H1 (cell line): ENCODE results near the gene ZNFX1. TPM values are rescaled to one million over a fixed set of nuclear protein-coding genes. Genes with fewer than 3 reads are reported as not detected.

Source experiments
- CTCF ChIA-PET: fragments of 300-600 bp; sonication (Branson Sonifier 250); formaldehyde crosslinking; loops from one replicate; lab custom pipeline; 2021; ENCODE audit not compliant: partially characterized antibody; lab: Charles Lee
- POLR2A ChIA-PET: fragments of 300-600 bp; sonication (Branson Sonifier 250); formaldehyde crosslinking; loops from one replicate; lab custom pipeline; 2021; ENCODE audit warnings: inconsistent platforms; ENCODE audit not compliant: partially characterized antibody; lab: Charles Lee
- DNase-seq, 2 experiments: peaks; one replicate each; pipeline versions ENCODE4 v3.0.0 to v3.0.0-alpha.2; 2010 to 2022; ENCODE audit warnings: low spot score in 2 of 2, low read depth in 1 of 2, mixed read lengths in 1 of 2
- FAIRE-seq: peaks from 2 replicates; lab custom pipeline; 2011; peaks lifted over from hg19 to GRCh38; lab: Jason Lieb, UNC
- H2AFZ ChIP-seq: 2 replicates; pipeline ENCODE4 v1.8.1; 2012; ENCODE audit warnings: low read length, inconsistent platforms
- H2AK5ac ChIP-seq: 2 replicates; pipeline ENCODE4 v1.6.1; 2013; ENCODE audit warnings: low read depth, low read length
- H2BK120ac ChIP-seq: replicated peaks from 2 replicates; pipeline ENCODE3; 2013; ENCODE audit warnings: low read depth, low read length, inconsistent platforms
- H2BK12ac ChIP-seq: 2 replicates; pipeline ENCODE4 v1.6.1; 2013; ENCODE audit warnings: low read depth, low read length
- H2BK15ac ChIP-seq: 2 replicates; pipeline ENCODE4 v1.6.1; 2013; ENCODE audit warnings: low read length
- H2BK20ac ChIP-seq: 2 replicates; pipeline ENCODE4 v1.6.1; 2013; ENCODE audit warnings: low read length
- H2BK5ac ChIP-seq: 2 replicates; pipeline ENCODE4 v1.6.1; 2013; ENCODE audit warnings: low read depth, low read length
- H3K14ac ChIP-seq: 2 replicates; pipeline ENCODE4 v1.6.1; 2013; ENCODE audit warnings: inconsistent platforms; ENCODE audit not compliant: insufficient read length
- H3K18ac ChIP-seq: 2 replicates; pipeline ENCODE4 v1.6.1; 2013; ENCODE audit warnings: low read length; ENCODE audit errors: extremely low read depth
- H3K23ac ChIP-seq: 2 replicates; pipeline ENCODE4 v1.6.1; 2013; ENCODE audit warnings: inconsistent platforms; ENCODE audit not compliant: insufficient read length
- H3K23me2 ChIP-seq: 2 replicates; pipeline ENCODE4 v1.6.1; 2013; ENCODE audit warnings: low read depth, low read length
- H3K27ac ChIP-seq: 2 replicates; pipeline ENCODE4 v1.6.1; 2011; ENCODE audit warnings: low read depth, low read length, inconsistent platforms
- H3K27me3 ChIP-seq, 4 experiments: replicated peaks in 1 of 4; 1 replicate in 1 of 4; 2 replicates in 3 of 4; pipeline versions ENCODE4 v1.6.1 to v1.8.1; 2011 to 2013; ENCODE audit warnings: low read length in 3 of 4, mild to moderate bottlenecking in 3 of 4, inconsistent platforms in 2 of 4, mixed read lengths in 2 of 4, moderate library complexity in 1 of 4; ENCODE audit not compliant: control insufficient read depth in 3 of 4, insufficient read depth in 3 of 4; ENCODE audit errors: extremely low read depth in 1 of 4
- H3K36me3 ChIP-seq, 4 experiments: 2 replicates each; pipeline versions ENCODE4 v1.6.1 to v1.8.1; 2011 to 2013; ENCODE audit warnings: mild to moderate bottlenecking in 4 of 4, low read length in 3 of 4, moderate library complexity in 2 of 4, control low read depth in 1 of 4, inconsistent platforms in 1 of 4; ENCODE audit not compliant: insufficient read depth in 4 of 4, control insufficient read depth in 2 of 4
- H3K4ac ChIP-seq: replicated peaks from 2 replicates; pipeline ENCODE3; 2013; ENCODE audit warnings: low read length, low read depth, mixed read lengths, inconsistent platforms; ENCODE audit not compliant: insufficient read length
- H3K4me1 ChIP-seq, 4 experiments: replicated peaks in 1 of 4; 1 replicate in 1 of 4; 2 replicates in 3 of 4; pipeline versions ENCODE4 v1.6.1 to v1.8.1; 2011 to 2013; ENCODE audit warnings: low read length in 3 of 4, inconsistent platforms in 2 of 4, mixed read lengths in 1 of 4; ENCODE audit not compliant: insufficient read depth in 4 of 4, control insufficient read depth in 3 of 4
- H3K4me2 ChIP-seq, 2 experiments: 2 replicates each; pipeline versions ENCODE4 v1.6.1 to v1.8.1; 2011 to 2013; ENCODE audit warnings: low read depth in 2 of 2, low read length in 2 of 2, control low read depth in 1 of 2, inconsistent platforms in 1 of 2, mild to moderate bottlenecking in 1 of 2; ENCODE audit not compliant: insufficient read depth in 1 of 2
- H3K4me3 ChIP-seq, 4 experiments: fragments of 200-600, 300-600 bp in 1 of 4; sonication (generic), shearing (Covaris generic), sonication (Bioruptor Twin) in 1 of 4; 2 replicates each; pipeline versions ENCODE4 v1.5.1 to v1.8.1; 2011 to 2016; ENCODE audit warnings: low read length in 4 of 4, low read depth in 3 of 4, control low read depth in 2 of 4, inconsistent platforms in 2 of 4, mild to moderate bottlenecking in 2 of 4, mixed read lengths in 1 of 4, moderate library complexity in 1 of 4; ENCODE audit not compliant: insufficient read depth in 2 of 4; ENCODE audit errors: extremely low read depth in 1 of 4
- H3K56ac ChIP-seq: replicated peaks from 2 replicates; pipeline ENCODE3; 2013; ENCODE audit warnings: low read depth, mild to moderate bottlenecking, mixed read lengths, low read length, inconsistent platforms; ENCODE audit not compliant: insufficient read length
- H3K79me1 ChIP-seq: 2 replicates; pipeline ENCODE4 v1.6.1; 2013; ENCODE audit warnings: low read depth, low read length, control low read depth
- H3K79me2 ChIP-seq, 2 experiments: 2 replicates each; pipeline versions ENCODE4 v1.6.1 to v1.8.1; 2012 to 2013; ENCODE audit warnings: low read length in 2 of 2, mild to moderate bottlenecking in 2 of 2, inconsistent platforms in 1 of 2; ENCODE audit not compliant: insufficient read depth in 2 of 2, control insufficient read depth in 1 of 2
- H3K9ac ChIP-seq, 4 experiments: replicated peaks in 1 of 4; 1 replicate in 1 of 4; 2 replicates in 3 of 4; pipeline versions ENCODE4 v1.6.1 to v1.8.1; 2011 to 2013; ENCODE audit warnings: low read depth in 3 of 4, low read length in 3 of 4, control low read depth in 2 of 4, mild to moderate bottlenecking in 2 of 4, moderate library complexity in 2 of 4, inconsistent platforms in 1 of 4; ENCODE audit errors: extremely low read depth in 1 of 4
- H3K9me3 ChIP-seq, 2 experiments: 2 replicates each; pipeline versions ENCODE4 v1.6.1 to v1.8.1; 2012 to 2013; ENCODE audit warnings: mild to moderate bottlenecking in 2 of 2, moderate library complexity in 2 of 2, control low read depth in 1 of 2, inconsistent platforms in 1 of 2, low read depth in 1 of 2, low read length in 1 of 2, mixed read lengths in 1 of 2; ENCODE audit not compliant: insufficient read depth in 2 of 2
- H4K20me1 ChIP-seq, 2 experiments: replicated peaks in 1 of 2; 2 replicates each; pipeline versions ENCODE3 to v1.8.1; 2011 to 2013; ENCODE audit warnings: inconsistent platforms in 2 of 2, low read length in 2 of 2, mild to moderate bottlenecking in 1 of 2; ENCODE audit not compliant: insufficient read depth in 2 of 2, control insufficient read depth in 1 of 2
- H4K5ac ChIP-seq: 2 replicates; pipeline ENCODE4 v1.6.1; 2013; ENCODE audit warnings: low read length, low read depth, mixed read lengths, inconsistent platforms; ENCODE audit not compliant: insufficient read length
- H4K8ac ChIP-seq: 2 replicates; pipeline ENCODE4 v1.8.0; 2013; ENCODE audit warnings: mild to moderate bottlenecking, moderate library complexity, low read length, inconsistent platforms; ENCODE audit not compliant: insufficient read depth; ENCODE audit errors: extremely low read depth
- H4K91ac ChIP-seq: replicated peaks from 2 replicates; pipeline ENCODE3; 2013; ENCODE audit warnings: low read length, mixed read lengths, inconsistent platforms; ENCODE audit not compliant: insufficient read length
- BRCA1 ChIP-seq: IDR thresholded peaks from 2 replicates; pipeline ENCODE4 v1.6.1; 2012; ENCODE audit warnings: low read depth, low read length, improper control_type of control experiment
- EP300 ChIP-seq, 2 experiments: IDR thresholded peaks; 1 replicate in 1 of 2; 2 replicates in 1 of 2; pipeline ENCODE4 v1.6.1; 2011 to 2012; ENCODE audit warnings: low read depth in 2 of 2, low read length in 2 of 2, mild to moderate bottlenecking in 2 of 2, borderline replicate concordance in 1 of 2, inconsistent platforms in 1 of 2, moderate library complexity in 1 of 2
- EZH2 ChIP-seq: fragments of 200-600 bp; sonication (generic); IDR thresholded peaks from 2 replicates; pipeline ENCODE4 v1.7.1; 2012; ENCODE audit warnings: low read depth, mild to moderate bottlenecking, moderate library complexity, low read length, inconsistent platforms; ENCODE audit not compliant: severe bottlenecking
- GTF2F1 ChIP-seq: IDR thresholded peaks from 2 replicates; pipeline ENCODE4 v1.6.1; 2012; ENCODE audit warnings: low read depth, low read length, improper control_type of control experiment, borderline replicate concordance
- KDM1A ChIP-seq: fragments of 200-600, 300-600 bp; sonication (generic); IDR thresholded peaks from 2 replicates; pipeline ENCODE4 v1.7.1; 2016; ENCODE audit warnings: mild to moderate bottlenecking, low read length, borderline replicate concordance
- POU5F1 ChIP-seq: IDR thresholded peaks from 2 replicates; pipeline ENCODE4 v1.6.1; 2011; ENCODE audit warnings: low read depth, mild to moderate bottlenecking, low read length, moderate library complexity
- RAD21 ChIP-seq, 2 experiments: IDR thresholded peaks in 1 of 2; conservative IDR thresholded peaks in 1 of 2; 2 replicates each; pipeline ENCODE4 v1.6.1; 2011; ENCODE audit warnings: low read depth in 2 of 2, low read length in 2 of 2, improper control_type of control experiment in 1 of 2, inconsistent platforms in 1 of 2, mild to moderate bottlenecking in 1 of 2, moderate library complexity in 1 of 2
- RBBP5 ChIP-seq: IDR thresholded peaks from 2 replicates; pipeline ENCODE4 v1.7.1; 2012; ENCODE audit warnings: low read depth, mild to moderate bottlenecking, inconsistent platforms, low read length, moderate library complexity, borderline replicate concordance
- RFX5 ChIP-seq: IDR thresholded peaks from 2 replicates; pipeline ENCODE4 v1.6.1; 2011; ENCODE audit warnings: low read depth, low read length, improper control_type of control experiment, borderline replicate concordance
- SUZ12 ChIP-seq: fragments of 200-600 bp; sonication (generic); IDR thresholded peaks from 2 replicates; pipeline ENCODE4 v1.6.1; 2012; ENCODE audit warnings: mild to moderate bottlenecking, inconsistent platforms, low read length, moderate library complexity, mixed read lengths
- TAF1 ChIP-seq: IDR thresholded peaks from 2 replicates; pipeline ENCODE4 v1.6.1; 2011; ENCODE audit warnings: mild to moderate bottlenecking, low read depth, low read length
- WGBS, 2 experiments: shearing (Covaris generic) in 1 of 2; methylation state at CpG; one replicate each; pipeline versions ENCODE4 v1.1.6 to v1.1.7; 2013 to 2015; ENCODE audit warnings: low lambda C conversion rate in 2 of 2, mixed read lengths in 2 of 2, inconsistent platforms in 1 of 2, low coverage in 1 of 2, missing lambda C conversion rate in 1 of 2; ENCODE audit not compliant: insufficient replicate concordance in 2 of 2, insufficient coverage in 1 of 2, insufficient read length in 1 of 2; ENCODE audit errors: extremely low coverage in 1 of 2, missing lambda C conversion rate in 1 of 2; 5-methylcytosine and 5-hydroxymethylcytosine counted together
- polyA plus RNA-seq, 7 experiments: library from polyadenylated mRNA; depleted of rRNA in 3 of 7; stranded (reverse) in 5 of 7; unstranded in 2 of 7; fragments of >200 nt in 5 of 7; fragments of 200-250 nt in 2 of 7; gene quantifications; 1 replicate in 5 of 7; 2 replicates in 1 of 7; 4 replicates in 1 of 7; pipeline versions ENCODE4 v1.2.1 to v1.2.3, GENCODE V29; 2011 to 2013; ENCODE audit warnings: missing spikeins in 2 of 7, mixed read lengths in 2 of 7
- total RNA-seq: library from RNA; stranded (reverse); fragmentation: NEBNext Ultra II Directional; extraction: Animal tissue kit (Norgen Biotek cat#: 25700); gene quantifications from 2 replicates; pipeline ENCODE4 v1.2.1, GENCODE V29; 2021

ZNFX1 gene
- total and polyA plus RNA-seq, 2 of the 8 experiments (the other 6 are each of a cell fraction or from before 2014, with no cell fraction given): 3.1 to 11.3 TPM

- peak overlapping the region; percentile 94 to 99 for H3K4me2 ChIP-seq
- H2BK120ac ChIP-seq: no peak overlapping the region
- H3K27ac ChIP-seq: no peak overlapping the region
- no peak overlapping the region for H4K91ac ChIP-seq
- H3K79me1 ChIP-seq: no peaks in the 10 kb centered on the region
- DNase-seq (peak in 1 of 2 experiments; percentile 51), FAIRE-seq (no peak)
- H2AFZ ChIP-seq: no peak overlapping the region
- no peak overlapping the region for H3K9ac ChIP-seq
- peaks cover 12% of the 10 kb centered on the region; the same call in 1 of the 2 replicates for H3K23me2 ChIP-seq
- no peak overlapping the region for H2BK5ac ChIP-seq
- no peak overlapping the region for H3K56ac ChIP-seq
- CTCF ChIA-PET: interaction anchor here (0.6 to 6.7 kb wide), 26 partner anchors 10 to 275 kb away, joined by 3 to 60 read pairs (median 6); no protein-coding TSS in a partner anchor
- no peaks in the 10 kb centered on the region for H3K36me3 ChIP-seq
- no peak overlapping the region for H3K23ac ChIP-seq
- H3K4me1 ChIP-seq: peaks cover 0 to 14% (median 5%) of the 10 kb centered on the region in 4 experiments; a peak in 6 of 7 replicates
- H3K9me3 ChIP-seq: no peaks in the 10 kb centered on the region
- H3K27me3 ChIP-seq: peaks cover 11 to 35% (median 27%) of the 10 kb centered on the region in 4 experiments
- H3K4ac ChIP-seq: no peak overlapping the region
- no peak overlapping the region for H4K8ac ChIP-seq
- POLR2A ChIA-PET: interaction anchor here (0.8 to 41.0 kb wide), 9 partner anchors 9 to 186 kb away, joined by 3 to 1132 read pairs (median 4); partner anchors contain the start of genes KCNB1 and ZNFX1
- H2BK12ac ChIP-seq: no peak overlapping the region
- no peak overlapping the region for H2AK5ac ChIP-seq
- no peaks in the 10 kb centered on the region for H4K20me1 ChIP-seq
- H2BK15ac ChIP-seq: no peak overlapping the region
- H3K4me3 ChIP-seq: peak overlapping the region in 3 of 4 experiments; percentile 60 to 75 (median 61); a peak in 5 of 8 replicates
- no peak overlapping the region for H2BK20ac ChIP-seq
- no peak overlapping the region for H3K18ac ChIP-seq
- WGBS, 2 experiments: 55% methylated on average over 25 of the region's 25 CpGs; no CpG with 5 or more reads in 1 of the 2 experiments
- no peak overlapping the region for H3K14ac ChIP-seq
- no peaks in the 10 kb centered on the region for H3K79me2 ChIP-seq
- H4K5ac ChIP-seq: no peak overlapping the region
- TF ChIP-seq RBBP5 (no peak), SUZ12 (no peak), GTF2F1 (no peak), RAD21 (IDR thresholded peaks at IDR 0.05 in 1 of 2, conservative IDR thresholded peaks at IDR 0.05 in 1 of 2; ENCODE audit: low read depth in 2 of 2, low read length in 2 of 2) (no peak), EP300 (IDR thresholded peaks at IDR 0.05; ENCODE audit: borderline replicate concordance in 1 of 2, low read depth in 2 of 2, low read length in 2 of 2) (no peak), POU5F1 (no peak), RFX5 (no peak), EZH2 (no peak), BRCA1 (no peak), TAF1 (no peak), KDM1A (no peak)
These were observed 41.5 kb upstream of the ZNFX1 start for GRCh38 chr20:49319208-49319809.
